Fibroblast of lung (primary cell): Measurements from ENCODE around the gene PHC1. TPM values are rescaled to one million over a fixed set of nuclear protein-coding genes. Genes with fewer than 3 reads are reported as not detected.
"Not testable (repeated sequence)": the region's sequence is repeated elsewhere in the genome, so short reads cannot be mapped to it uniquely, and the experiment has no call there.

Experiments used
- DNase-seq, 2 donors: peaks; one replicate each; pipeline versions ENCODE4 v3.0.0 to v3.0.0-alpha.2; 2010; ENCODE audit warnings: low read depth in 2 of 2
- H2AFZ ChIP-seq: 2 replicates; pipeline ENCODE4 v1.5.1; 2012; ENCODE audit warnings: low read length, control low read depth, inconsistent platforms
- H3K27ac ChIP-seq: 2 replicates; pipeline ENCODE4 v1.5.1; 2011; ENCODE audit warnings: low read length, control low read depth; ENCODE audit not compliant: insufficient read depth
- H3K27me3 ChIP-seq: 2 replicates; pipeline ENCODE4 v1.5.1; 2011; ENCODE audit warnings: mild to moderate bottlenecking, low read length; ENCODE audit not compliant: control insufficient read depth, insufficient read depth
- H3K36me3 ChIP-seq: 2 replicates; pipeline ENCODE4 v1.5.1; 2011; ENCODE audit warnings: low read length; ENCODE audit not compliant: control insufficient read depth, insufficient read depth
- H3K4me1 ChIP-seq: 2 replicates; pipeline ENCODE4 v1.5.1; 2011; ENCODE audit warnings: low read length; ENCODE audit not compliant: control insufficient read depth, insufficient read depth; ENCODE audit errors: extremely low read depth
- H3K4me2 ChIP-seq: 2 replicates; pipeline ENCODE4 v1.5.1; 2011; ENCODE audit warnings: low read length, control low read depth; ENCODE audit not compliant: insufficient read depth; ENCODE audit errors: extremely low read depth
- H3K4me3 ChIP-seq, 4 experiments: fragments of 200-600 bp in 1 of 4; sonication (generic) in 1 of 4; replicated peaks in 1 of 4; 2 replicates each; pipeline ENCODE4 v1.5.1; 2011 to 2016; ENCODE audit warnings: low read length in 4 of 4, low read depth in 3 of 4, mild to moderate bottlenecking in 3 of 4, control low read depth in 2 of 4, inconsistent platforms in 1 of 4, mixed read lengths in 1 of 4; ENCODE audit not compliant: insufficient read depth in 1 of 4; ENCODE audit errors: control extremely low read depth in 1 of 4
- H3K79me2 ChIP-seq: 2 replicates; pipeline ENCODE4 v1.5.1; 2012; ENCODE audit warnings: mild to moderate bottlenecking, low read length, inconsistent platforms; ENCODE audit not compliant: control insufficient read depth, insufficient read depth
- H3K9ac ChIP-seq: 2 replicates; pipeline ENCODE4 v1.5.1; 2011; ENCODE audit warnings: mild to moderate bottlenecking, low read length, control low read depth; ENCODE audit not compliant: insufficient read depth
- H3K9me3 ChIP-seq: 2 replicates; pipeline ENCODE4 v1.5.1; 2012; ENCODE audit warnings: low read depth, low read length; ENCODE audit not compliant: control insufficient read depth, insufficient read depth
- H4K20me1 ChIP-seq: 2 replicates; pipeline ENCODE4 v1.5.1; 2011; ENCODE audit warnings: low read length; ENCODE audit not compliant: control insufficient read depth, insufficient read depth; ENCODE audit errors: extremely low read depth
- CTCF ChIP-seq, 2 donors: IDR thresholded peaks in 1 of 2; conservative IDR thresholded peaks in 1 of 2; 1 replicate in 1 of 2; 2 replicates in 1 of 2; pipeline ENCODE4 v1.5.1; 2011 to 2012; ENCODE audit warnings: low read length in 2 of 2, control low read depth in 1 of 2, inconsistent platforms in 1 of 2, low read depth in 1 of 2, mild to moderate bottlenecking in 1 of 2
- EZH2 ChIP-seq: IDR thresholded peaks from 2 replicates; pipeline ENCODE4 v1.5.1; 2012; ENCODE audit warnings: low read length, control low read depth, mild to moderate bottlenecking; ENCODE audit errors: missing control alignments
- polyA minus RNA-seq: library from RNA; depleted of rRNA, polyadenylated mRNA; stranded (reverse); fragments of >200 nt; gene quantifications from 2 replicates; pipeline ENCODE4 v1.2.3, GENCODE V29; 2011; ENCODE audit warnings: low replicate concordance
- polyA plus RNA-seq, 2 donors: library from polyadenylated mRNA; depleted of rRNA in 1 of 2; stranded (reverse) in 1 of 2; unstranded in 1 of 2; fragments of >200 nt; gene quantifications; 2 replicates each; pipeline ENCODE4 v1.2.1, GENCODE V29; 2011 to 2012; ENCODE audit warnings: missing spikeins in 1 of 2
- total RNA-seq: library from RNA; depleted of rRNA; stranded (reverse); fragments of >200 nt; gene quantifications from 2 replicates; pipeline ENCODE4 v1.2.1, GENCODE V29; 2014

The PHC1 gene
- total RNA-seq, result 15.2 and 18.7 TPM in 2 replicates
- polyA plus RNA-seq, result 20.6 and 21.4 TPM in 2 replicates
- polyA plus RNA-seq (2012), result 12.1 and 16.3 TPM in 2 replicates
- 25.7 and 53.8 TPM in 2 replicates for polyA minus RNA-seq

DNA sequence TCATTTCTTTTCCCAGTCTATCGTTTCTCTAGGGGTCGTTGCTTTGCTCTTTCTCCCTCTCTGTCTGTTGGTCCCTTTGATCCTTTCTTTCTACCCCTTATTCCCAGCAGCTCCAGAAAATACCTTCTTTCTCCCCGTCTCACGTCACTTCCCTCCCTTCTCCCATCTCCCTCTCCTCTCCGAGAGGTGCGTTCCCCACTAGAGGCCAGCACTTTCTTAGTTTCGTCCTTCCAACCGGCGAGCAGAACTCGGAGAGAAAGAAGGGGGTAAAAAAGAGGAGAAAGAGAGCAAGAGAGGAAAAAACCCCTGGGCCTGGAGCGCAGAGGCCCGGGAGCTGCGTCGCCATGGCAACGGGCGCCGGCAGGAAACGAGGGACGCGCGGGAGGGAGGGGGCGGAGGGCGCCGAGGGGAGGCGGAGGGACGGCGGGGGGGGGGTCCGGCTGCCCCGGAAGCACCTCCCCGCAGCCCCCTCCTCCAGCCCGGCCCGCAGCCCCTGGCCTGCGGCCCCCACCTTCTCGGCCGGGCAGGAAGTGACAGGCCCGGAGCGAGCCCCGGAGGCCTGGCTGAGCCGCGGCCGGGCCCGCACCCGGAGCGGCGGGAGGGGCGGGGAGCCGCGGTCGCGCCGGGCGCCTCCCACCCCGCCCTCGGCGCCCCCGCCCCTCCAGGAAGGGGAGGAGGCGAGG, at the start of gene PHC1:
Gene PHC1 (plus strand): TSS at position 477 of the 683 bp plus-strand sequence. CDS start 3,169 bp downstream, outside the sequence.
- not testable (repeated sequence) for H3K36me3 ChIP-seq, H3K9me3 ChIP-seq, H4K20me1 ChIP-seq, H3K4me1 ChIP-seq, H3K79me2 ChIP-seq, H3K27me3 ChIP-seq
- TF ChIP-seq CTCF (conservative IDR thresholded peaks at IDR 0.05 in 1 of 2, IDR thresholded peaks at IDR 0.05 in 1 of 2; ENCODE audit: low read depth in 1 of 2, low read length in 2 of 2), result peak; percentile 52 to 53
- H3K4me2 ChIP-seq, result peak within 1 kb of the TSS; percentile 98
- peak within 1 kb of the TSS; percentile 60 for H3K9ac ChIP-seq
- H2AFZ ChIP-seq, result peak within 1 kb of the TSS; percentile 92
- H3K4me3 ChIP-seq, result peak within 1 kb of the TSS; percentile 77 to 93 (median 85)
- H3K27ac ChIP-seq, result peak within 1 kb of the TSS; percentile 91
- DNase-seq, result peak; percentile 72 to 73

GRCh38 chr12:8866429-8866828, 47.9 kb upstream of the PHC1 start:
- no peak overlapping the region for H3K9ac ChIP-seq
- TF ChIP-seq CTCF (conservative IDR thresholded peaks at IDR 0.05 in 1 of 2, IDR thresholded peaks at IDR 0.05 in 1 of 2; ENCODE audit: low read depth in 1 of 2, low read length in 2 of 2) (no peak), EZH2 (no peak)

DNA sequence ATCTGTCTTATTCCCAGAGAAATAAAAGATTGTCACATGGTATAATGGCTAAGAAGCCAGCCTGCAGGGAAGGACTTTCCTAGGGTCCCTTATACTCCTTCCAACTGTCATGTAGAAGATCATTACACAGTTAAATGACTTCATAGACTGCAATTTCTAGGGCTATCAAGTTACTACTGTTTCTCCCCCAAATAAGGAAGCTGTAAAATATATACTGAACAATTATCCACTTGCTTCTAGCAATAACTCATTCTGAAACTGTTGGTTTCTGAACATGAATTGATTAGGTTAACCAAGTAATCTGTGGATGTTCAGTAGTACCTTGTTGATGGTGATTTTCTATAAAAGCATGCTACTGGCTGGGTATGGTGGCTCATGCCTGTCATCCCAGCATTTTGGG, 47.3 kb upstream of the PHC1 start:
- no peak overlapping the region for H3K4me3 ChIP-seq
- no peak for DNase-seq
- H3K27ac ChIP-seq, result no peak overlapping the region
- no peaks in the 10 kb centered on the region for H3K9me3 ChIP-seq
- no peak overlapping the region for H2AFZ ChIP-seq
- no peaks in the 10 kb centered on the region for H3K27me3 ChIP-seq
- no peaks in the 10 kb centered on the region for H4K20me1 ChIP-seq
- H3K4me2 ChIP-seq, result no peak overlapping the region
- H3K4me1 ChIP-seq, result no peaks in the 10 kb centered on the region
- no peaks in the 10 kb centered on the region for H3K79me2 ChIP-seq
- TF ChIP-seq EZH2 (no peak), CTCF (conservative IDR thresholded peaks at IDR 0.05 in 1 of 2, IDR thresholded peaks at IDR 0.05 in 1 of 2; ENCODE audit: low read depth in 1 of 2, low read length in 2 of 2) (no peak)
- H3K36me3 ChIP-seq, result no peaks in the 10 kb centered on the region
- H3K9ac ChIP-seq, result no peak overlapping the region

More at GRCh38 chr12:8866429-8866828, 47.9 kb upstream of the PHC1 start:
- Histone ChIP-seq H3K4me2 (no peak overlapping the region), H3K36me3 (no peaks in the 10 kb centered on the region), H3K79me2 (no peaks in the 10 kb centered on the region), H3K9me3 (no peaks in the 10 kb centered on the region), H3K27me3 (no peaks in the 10 kb centered on the region), H3K27ac (no peak overlapping the region), H3K4me1 (no peaks in the 10 kb centered on the region), H3K4me3 (no peak overlapping the region), H2AFZ (no peak overlapping the region), H4K20me1 (no peaks in the 10 kb centered on the region)
- DNase-seq, result no peak
